OCI-LY3 (cell line): ENCODE measurements around the gene HADHB.

ENCODE experiments used
- H2AFZ ChIP-seq: fragments of 200-600, 300-600 bp; shearing (Covaris generic); 2 replicates; pipeline ENCODE4 v1.6.0; 2014; ENCODE audit warnings: antibody characterized with exemption, low read depth, low read length
- H3K27ac ChIP-seq: fragments of 200-600, 300-600 bp; sonication (generic); 2 replicates; pipeline ENCODE4 v1.5.1; 2014; ENCODE audit warnings: mild to moderate bottlenecking, low read length, moderate library complexity, mixed read lengths
- H3K27me3 ChIP-seq: fragments of 200-600, 300-600 bp; sonication (generic); 2 replicates; pipeline ENCODE4 v1.6.1; 2014; ENCODE audit warnings: low read depth, low read length, mixed read lengths
- H3K36me3 ChIP-seq: fragments of 200-600, 300-600 bp; sonication (generic); replicated peaks from 2 replicates; pipeline ENCODE3; 2014; ENCODE audit warnings: low read depth, low read length, mixed read lengths
- H3K4me1 ChIP-seq: fragments of 300-600, 200-600 bp; sonication (generic); 2 replicates; pipeline ENCODE4 v1.6.1; 2014; ENCODE audit warnings: low read length, mixed read lengths
- H3K4me2 ChIP-seq: fragments of 200-600, 300-600 bp; sonication (generic); 2 replicates; pipeline ENCODE4 v1.6.1; 2014; ENCODE audit warnings: low read length, mixed read lengths
- H3K4me3 ChIP-seq: fragments of 300-600, 200-600 bp; sonication (generic); 2 replicates; pipeline ENCODE4 v1.5.1; 2014; ENCODE audit warnings: antibody characterized with exemption, mild to moderate bottlenecking, low read length, moderate library complexity
- H3K79me2 ChIP-seq: fragments of 300-600, 200-600 bp; shearing (Covaris generic); 2 replicates; pipeline ENCODE4 v1.6.1; 2014; ENCODE audit warnings: mild to moderate bottlenecking, low read length, mixed read lengths
- H3K9ac ChIP-seq: fragments of 300-600, 200-600 bp; shearing (Covaris generic); 2 replicates; pipeline ENCODE4 v1.6.0; 2014; ENCODE audit warnings: mild to moderate bottlenecking, low read length, moderate library complexity
- H3K9me3 ChIP-seq: fragments of 200-600, 300-600 bp; shearing (Covaris generic); 2 replicates; pipeline ENCODE4 v1.6.1; 2014; ENCODE audit warnings: low read length, mixed read lengths; ENCODE audit not compliant: insufficient read depth
- H4K20me1 ChIP-seq: fragments of 200-600, 300-600 bp; sonication (generic); 2 replicates; pipeline ENCODE4 v1.6.1; 2016; ENCODE audit warnings: low read length, mixed read lengths; ENCODE audit not compliant: insufficient read depth
- EZH2phosphoT487 ChIP-seq: fragments of 200-600 bp; shearing (Covaris generic); IDR thresholded peaks from 2 replicates; pipeline ENCODE4 v1.6.1; 2018; ENCODE audit warnings: antibody characterized with exemption, mixed run types, low read depth
- TF ChIP-seq, protein P1 (sequence below): fragments of 200-600, 300-600 bp; sonication (generic); IDR thresholded peaks from 2 replicates; pipeline ENCODE4 v1.5.1; 2014; ENCODE audit warnings: antibody characterized with exemption, low read length, low read depth

The HADHB gene

DNA sequence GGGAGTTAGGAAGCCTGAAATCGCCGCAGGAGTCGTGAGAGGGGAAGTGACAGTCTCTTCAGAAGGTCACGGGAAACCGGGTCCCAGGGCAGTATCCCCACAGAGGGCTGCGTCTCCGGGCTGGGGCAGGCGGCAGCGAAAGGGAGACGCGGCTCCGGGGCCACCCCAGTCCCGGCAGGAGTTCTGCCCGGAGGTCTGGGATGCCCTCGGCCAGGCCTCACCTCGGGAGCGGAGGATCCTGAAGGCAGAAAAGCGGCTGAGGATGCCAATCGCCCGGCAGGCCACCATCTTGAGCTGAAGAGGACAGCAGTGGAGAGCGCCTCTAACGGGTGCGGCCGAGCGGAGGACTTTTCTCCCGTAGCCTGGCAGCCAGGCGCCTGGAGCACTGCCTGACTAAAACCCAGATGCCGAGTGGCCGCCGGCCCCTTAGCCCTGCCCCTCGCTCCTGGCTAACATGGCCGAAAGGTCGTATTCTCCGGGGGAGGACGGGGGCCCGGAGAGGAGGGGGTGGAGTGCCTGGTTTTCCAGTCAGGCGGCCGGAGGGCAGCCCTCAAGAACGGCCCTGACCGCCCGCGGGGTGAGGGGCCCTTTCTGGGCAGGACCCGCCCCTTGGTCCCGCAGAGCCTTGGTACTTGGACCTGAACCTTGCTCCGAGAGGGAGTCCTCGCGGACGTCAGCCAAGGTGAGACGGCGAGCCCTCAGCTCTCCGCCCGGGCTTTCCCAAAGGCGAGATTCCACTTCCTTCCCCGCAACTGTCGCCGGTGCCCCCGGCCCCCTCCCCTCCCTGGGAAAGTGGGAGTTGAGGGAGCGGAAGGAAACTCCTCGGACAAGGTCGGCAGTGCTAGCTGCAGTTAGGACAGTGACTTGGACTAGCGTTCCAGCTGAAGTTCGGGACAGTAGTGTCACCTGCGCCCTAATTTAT is at the start of gene HADHB, which contains the start of gene HADHA:
Gene HADHB (plus strand): TSS at position 631 of the 922 bp plus-strand sequence. CDS start 9,316 bp downstream, outside the sequence.
Gene HADHA (minus strand): TSS at position 324 of the 922 bp plus-strand sequence. CDS start 36 bp downstream, at position 288.
- Histone ChIP-seq H2AFZ (peak within 1 kb of the TSS; percentile 85), H3K27me3 (no peaks in the 10 kb centered on the region), H4K20me1 (no peaks in the 10 kb centered on the region), H3K4me3 (peak within 1 kb of the TSS; percentile 88), H3K4me1 (peaks cover 35% of the 10 kb centered on the region), H3K36me3 (no peaks in the 10 kb centered on the region), H3K9ac (peak within 1 kb of the TSS; percentile 81), H3K79me2 (peaks cover 96% of the 10 kb centered on the region), H3K27ac (peak within 1 kb of the TSS; percentile 82), H3K4me2 (peak within 1 kb of the TSS; percentile 78), H3K9me3 (no peaks in the 10 kb centered on the region)
- TF ChIP-seq, protein P1, sequence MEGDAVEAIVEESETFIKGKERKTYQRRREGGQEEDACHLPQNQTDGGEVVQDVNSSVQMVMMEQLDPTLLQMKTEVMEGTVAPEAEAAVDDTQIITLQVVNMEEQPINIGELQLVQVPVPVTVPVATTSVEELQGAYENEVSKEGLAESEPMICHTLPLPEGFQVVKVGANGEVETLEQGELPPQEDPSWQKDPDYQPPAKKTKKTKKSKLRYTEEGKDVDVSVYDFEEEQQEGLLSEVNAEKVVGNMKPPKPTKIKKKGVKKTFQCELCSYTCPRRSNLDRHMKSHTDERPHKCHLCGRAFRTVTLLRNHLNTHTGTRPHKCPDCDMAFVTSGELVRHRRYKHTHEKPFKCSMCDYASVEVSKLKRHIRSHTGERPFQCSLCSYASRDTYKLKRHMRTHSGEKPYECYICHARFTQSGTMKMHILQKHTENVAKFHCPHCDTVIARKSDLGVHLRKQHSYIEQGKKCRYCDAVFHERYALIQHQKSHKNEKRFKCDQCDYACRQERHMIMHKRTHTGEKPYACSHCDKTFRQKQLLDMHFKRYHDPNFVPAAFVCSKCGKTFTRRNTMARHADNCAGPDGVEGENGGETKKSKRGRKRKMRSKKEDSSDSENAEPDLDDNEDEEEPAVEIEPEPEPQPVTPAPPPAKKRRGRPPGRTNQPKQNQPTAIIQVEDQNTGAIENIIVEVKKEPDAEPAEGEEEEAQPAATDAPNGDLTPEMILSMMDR = peak; percentile 14
- no peak for TF ChIP-seq EZH2phosphoT487

- no peak for TF ChIP-seq EZH2phosphoT487
- H3K4me2 ChIP-seq = no peak overlapping the region
- no peaks in the 10 kb centered on the region for H3K27me3 ChIP-seq
- peaks cover 5% of the 10 kb centered on the region for H4K20me1 ChIP-seq
- no peak overlapping the region for H3K9ac ChIP-seq
- no peaks in the 10 kb centered on the region for H3K79me2 ChIP-seq
- H2AFZ ChIP-seq = no peak overlapping the region
- peaks cover 13% of the 10 kb centered on the region for H3K9me3 ChIP-seq
- no peak overlapping the region for H3K4me3 ChIP-seq
- H3K4me1 ChIP-seq = peaks cover 23% of the 10 kb centered on the region
- H3K27ac ChIP-seq = no peak overlapping the region
- H3K36me3 ChIP-seq = peaks cover 76% of the 10 kb centered on the region
Observed at GRCh38 chr2:26195040-26195984, 49.4 kb upstream of the HADHB start.

DNA sequence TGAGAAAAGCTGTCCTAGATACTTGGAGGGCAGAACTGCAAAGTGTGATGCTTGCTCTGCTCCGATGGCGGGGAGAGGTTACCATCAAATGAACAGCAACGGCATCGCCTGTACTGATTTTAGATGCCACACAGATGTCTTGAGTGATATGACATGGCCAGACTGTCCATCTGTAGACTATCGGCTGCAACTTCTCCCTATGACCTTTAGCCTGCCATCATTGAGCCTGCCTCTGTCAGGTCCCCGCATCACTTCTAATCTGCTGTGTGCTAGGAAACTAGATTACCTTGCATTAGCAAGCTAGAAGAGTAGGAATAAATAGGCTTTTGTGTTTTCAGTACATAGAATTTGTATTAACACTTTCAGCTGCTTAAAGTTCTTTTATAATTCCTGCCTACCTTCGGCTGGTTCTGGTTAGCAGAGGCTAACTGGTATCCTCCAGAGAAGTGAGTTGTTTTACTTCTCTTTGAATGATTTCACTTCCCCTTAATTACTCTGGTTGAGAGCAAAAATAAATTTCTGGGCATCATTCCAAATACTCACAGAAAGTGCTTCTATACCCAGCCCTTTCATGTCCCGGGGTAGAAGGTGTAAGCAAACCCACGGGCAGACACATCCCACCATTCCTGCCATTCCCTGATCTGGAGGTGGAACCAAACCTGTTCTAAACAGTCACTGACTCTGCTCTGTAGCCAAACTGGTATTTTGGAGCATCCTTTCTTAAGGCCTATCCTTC is 47.9 kb upstream of the HADHB start:
- peak overlapping the region; percentile 46 for H3K4me2 ChIP-seq

More for the DNA sequence above, 47.9 kb upstream of the HADHB start:
- H3K79me2 ChIP-seq = no peaks in the 10 kb centered on the region
- H4K20me1 ChIP-seq = peaks cover 5% of the 10 kb centered on the region
- H3K27me3 ChIP-seq = no peaks in the 10 kb centered on the region
- peaks cover 80% of the 10 kb centered on the region for H3K36me3 ChIP-seq
- no peak overlapping the region for H2AFZ ChIP-seq
- H3K4me1 ChIP-seq = peaks cover 23% of the 10 kb centered on the region
- H3K9ac ChIP-seq = no peak overlapping the region
- H3K27ac ChIP-seq = peak overlapping the region; percentile 74
- peaks cover 13% of the 10 kb centered on the region for H3K9me3 ChIP-seq
- TF ChIP-seq EZH2phosphoT487 = no peak
- TF ChIP-seq, protein P1 = no peak
- H3K4me3 ChIP-seq = no peak overlapping the region
